Smooth muscle cell (in vitro differentiated cells): ENCODE data around the gene CMIP. TPM values are rescaled to one million over a fixed set of nuclear protein-coding genes. Genes with fewer than 3 reads are reported as not detected.

Experiments
- DNase-seq: peaks from one replicate; lab custom pipeline; 2025; ENCODE audit not compliant: unreplicated experiment; lab: John Stamatoyannopoulos, UW
- H2AFZ ChIP-seq: fragments of 200-600 bp; sonication (generic); 2 replicates; pipeline ENCODE4 v1.6.0; 2016; ENCODE audit warnings: antibody characterized with exemption, low read depth, mild to moderate bottlenecking
- H3F3A ChIP-seq: fragments of 200-600 bp; sonication (generic); 2 replicates; pipeline ENCODE4 v1.6.0; 2017; ENCODE audit warnings: antibody characterized with exemption, low read depth
- H3K27ac ChIP-seq: fragments of 200-600 bp; sonication (generic); 2 replicates; pipeline ENCODE4 v1.5.1; 2016; ENCODE audit warnings: low read depth, mild to moderate bottlenecking
- H3K27me3 ChIP-seq: fragments of 200-600 bp; sonication (generic); 2 replicates; pipeline ENCODE4 v1.6.1; 2016; ENCODE audit warnings: low read depth, mild to moderate bottlenecking
- H3K36me3 ChIP-seq: fragments of 200-600 bp; sonication (generic); 2 replicates; pipeline ENCODE4 v1.5.1; 2016; ENCODE audit warnings: low read depth
- H3K4me1 ChIP-seq: fragments of 200-600 bp; sonication (generic); 2 replicates; pipeline ENCODE4 v1.5.1; 2016; ENCODE audit warnings: low read depth
- H3K4me2 ChIP-seq: fragments of 200-600 bp; sonication (generic); 2 replicates; pipeline ENCODE4 v1.6.0; 2016; ENCODE audit warnings: mild to moderate bottlenecking
- H3K4me3 ChIP-seq: fragments of 200-600 bp; sonication (generic); 2 replicates; pipeline ENCODE4 v1.5.1; 2016; ENCODE audit warnings: mild to moderate bottlenecking
- H3K79me2 ChIP-seq: fragments of 200-600 bp; sonication (generic); 2 replicates; pipeline ENCODE4 v1.6.0; 2016; ENCODE audit warnings: low read depth, mild to moderate bottlenecking
- H3K9ac ChIP-seq: fragments of 200-600 bp; sonication (generic); 2 replicates; pipeline ENCODE4 v1.6.0; 2016; ENCODE audit warnings: low read depth
- H3K9me3 ChIP-seq: fragments of 200-600 bp; sonication (generic); replicated peaks from 2 replicates; pipeline ENCODE4 v1.5.1; 2016; ENCODE audit warnings: low read depth
- H4K20me1 ChIP-seq: fragments of 200-600 bp; sonication (generic); 2 replicates; pipeline ENCODE4 v1.6.0; 2016; ENCODE audit warnings: low read depth
- WGBS: methylation state at CpG from one replicate; pipeline ENCODE4 v1.1.7; 2016; ENCODE audit warnings: low lambda C conversion rate; 5-methylcytosine and 5-hydroxymethylcytosine counted together
- polyA plus RNA-seq: library from polyadenylated mRNA; unstranded; fragments of >200 nt; fragmentation: Nextera tagmentation; extraction: Ambion mirVana; gene quantifications from 2 replicates; pipeline ENCODE4 v1.2.1, GENCODE V29; 2016
- total RNA-seq: library from RNA; depleted of rRNA; stranded (reverse); fragments of >200 nt; gene quantifications from 2 replicates; pipeline ENCODE4 v1.2.3, GENCODE V29; 2014
- TF ChIP-seq, protein P1 (sequence below): fragments of 200-600 bp; sonication (generic); IDR thresholded peaks from 2 replicates; pipeline ENCODE4 v1.5.1; 2017; ENCODE audit warnings: borderline replicate concordance, mild to moderate bottlenecking, antibody characterized with exemption; ENCODE audit not compliant: insufficient read depth, poor library complexity, severe bottlenecking

CMIP gene
- total and polyA plus RNA-seq, 2 experiments from 2014 or later: 2.5 to 44.5 TPM

GRCh38 chr16:81413245-81413990, 31.2 kb upstream of the CMIP start:
- no peaks in the 10 kb centered on the region for H3F3A ChIP-seq
- no peaks in the 10 kb centered on the region for H3K4me1 ChIP-seq
- no peak overlapping the region for H3K9ac ChIP-seq
- 82% methylated on average over 11 of the region's 11 CpGs for WGBS
- H4K20me1 ChIP-seq: no peaks in the 10 kb centered on the region
- no peak overlapping the region for H3K4me3 ChIP-seq
- no peaks in the 10 kb centered on the region for H3K27me3 ChIP-seq
- no peaks in the 10 kb centered on the region for H3K79me2 ChIP-seq
- no peak for DNase-seq
- H3K9me3 ChIP-seq: no peaks in the 10 kb centered on the region
- no peak overlapping the region for H2AFZ ChIP-seq
- H3K36me3 ChIP-seq: no peaks in the 10 kb centered on the region
- no peak overlapping the region for H3K4me2 ChIP-seq
- TF ChIP-seq, protein P1, sequence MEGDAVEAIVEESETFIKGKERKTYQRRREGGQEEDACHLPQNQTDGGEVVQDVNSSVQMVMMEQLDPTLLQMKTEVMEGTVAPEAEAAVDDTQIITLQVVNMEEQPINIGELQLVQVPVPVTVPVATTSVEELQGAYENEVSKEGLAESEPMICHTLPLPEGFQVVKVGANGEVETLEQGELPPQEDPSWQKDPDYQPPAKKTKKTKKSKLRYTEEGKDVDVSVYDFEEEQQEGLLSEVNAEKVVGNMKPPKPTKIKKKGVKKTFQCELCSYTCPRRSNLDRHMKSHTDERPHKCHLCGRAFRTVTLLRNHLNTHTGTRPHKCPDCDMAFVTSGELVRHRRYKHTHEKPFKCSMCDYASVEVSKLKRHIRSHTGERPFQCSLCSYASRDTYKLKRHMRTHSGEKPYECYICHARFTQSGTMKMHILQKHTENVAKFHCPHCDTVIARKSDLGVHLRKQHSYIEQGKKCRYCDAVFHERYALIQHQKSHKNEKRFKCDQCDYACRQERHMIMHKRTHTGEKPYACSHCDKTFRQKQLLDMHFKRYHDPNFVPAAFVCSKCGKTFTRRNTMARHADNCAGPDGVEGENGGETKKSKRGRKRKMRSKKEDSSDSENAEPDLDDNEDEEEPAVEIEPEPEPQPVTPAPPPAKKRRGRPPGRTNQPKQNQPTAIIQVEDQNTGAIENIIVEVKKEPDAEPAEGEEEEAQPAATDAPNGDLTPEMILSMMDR: no peak
- no peak overlapping the region for H3K27ac ChIP-seq

DNA sequence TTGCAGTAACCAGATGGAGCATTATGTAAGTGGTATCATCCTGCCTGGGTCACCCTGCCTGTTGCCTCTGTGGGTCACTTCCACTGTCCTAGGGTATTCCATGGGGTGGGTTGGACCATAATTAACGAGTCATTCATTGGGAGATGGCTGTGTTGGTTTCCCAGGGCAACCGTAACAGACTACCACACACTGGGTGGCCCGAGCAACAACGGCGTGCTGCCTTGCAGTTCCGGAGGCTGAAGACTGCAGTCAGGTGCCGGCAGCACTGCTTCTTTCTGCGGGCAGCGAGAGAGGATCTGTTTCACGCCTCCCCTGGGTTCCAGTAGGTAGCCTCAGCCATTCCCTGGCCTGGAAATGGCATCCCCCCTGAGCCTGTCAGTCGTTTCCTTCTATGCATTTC, 28.9 kb upstream of the CMIP start:
- H3K9ac ChIP-seq: no peak overlapping the region
- TF ChIP-seq, protein P1: no peak
- no peaks in the 10 kb centered on the region for H3K9me3 ChIP-seq
- H3K27ac ChIP-seq: no peak overlapping the region
- no peaks in the 10 kb centered on the region for H4K20me1 ChIP-seq
- no peak for DNase-seq
- H3K79me2 ChIP-seq: no peaks in the 10 kb centered on the region
- H3K4me1 ChIP-seq: no peaks in the 10 kb centered on the region
- H3F3A ChIP-seq: no peaks in the 10 kb centered on the region
- 69% methylated on average over 11 of the region's 11 CpGs for WGBS
- H3K4me3 ChIP-seq: no peak overlapping the region
- no peaks in the 10 kb centered on the region for H3K27me3 ChIP-seq
- H3K36me3 ChIP-seq: no peaks in the 10 kb centered on the region
- H3K4me2 ChIP-seq: no peak overlapping the region
- no peak overlapping the region for H2AFZ ChIP-seq

DNA sequence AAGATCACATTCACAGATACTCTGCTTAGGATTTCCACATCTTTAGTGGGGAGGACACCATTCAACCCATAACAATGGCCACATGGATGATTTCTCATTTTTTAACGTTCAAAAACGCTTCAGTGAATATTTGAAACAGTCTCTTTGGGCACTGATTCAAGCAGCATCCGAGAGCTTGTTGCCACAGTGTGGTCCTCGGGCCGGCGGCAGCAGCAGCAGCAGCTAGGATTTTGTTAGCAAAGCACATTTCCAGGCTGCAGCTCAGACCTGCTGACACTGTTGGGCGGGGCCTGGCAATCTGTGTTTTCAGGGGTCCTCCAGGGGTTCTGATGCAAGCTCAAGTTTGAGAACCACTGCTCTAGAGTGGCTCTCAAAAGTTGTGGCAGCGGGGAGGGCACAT, 27.9 kb upstream of the CMIP start:
- Histone ChIP-seq H3K4me1 (no peaks in the 10 kb centered on the region), H3K4me2 (no peak overlapping the region), H3K27ac (no peak overlapping the region), H3K79me2 (no peaks in the 10 kb centered on the region), H3K4me3 (no peak overlapping the region), H4K20me1 (no peaks in the 10 kb centered on the region), H3F3A (no peaks in the 10 kb centered on the region), H3K9me3 (no peaks in the 10 kb centered on the region), H3K9ac (no peak overlapping the region), H3K36me3 (no peaks in the 10 kb centered on the region), H3K27me3 (no peaks in the 10 kb centered on the region), H2AFZ (no peak overlapping the region)
- 88% methylated on average over 8 of the region's 8 CpGs for WGBS
- TF ChIP-seq, protein P1: no peak
- no peak for DNase-seq

- Histone ChIP-seq H3K9ac (no peak overlapping the region), H4K20me1 (no peaks in the 10 kb centered on the region), H3K4me1 (no peaks in the 10 kb centered on the region), H3K4me3 (no peak overlapping the region), H3K79me2 (no peaks in the 10 kb centered on the region), H2AFZ (no peak overlapping the region), H3K4me2 (no peak overlapping the region), H3K27me3 (no peaks in the 10 kb centered on the region), H3K36me3 (no peaks in the 10 kb centered on the region), H3K27ac (no peak overlapping the region), H3F3A (no peaks in the 10 kb centered on the region), H3K9me3 (no peaks in the 10 kb centered on the region)
- no peak for DNase-seq
- 88% methylated on average over 5 of the region's 5 CpGs for WGBS
- TF ChIP-seq, protein P1: no peak
These were observed 27.4 kb upstream of the CMIP start for GRCh38 chr16:81417210-81417609.
